Measurements from ENCODE around the gene KRTAP3-2. TPM values are rescaled to one million over a fixed set of nuclear protein-coding genes. Genes with fewer than 3 reads are reported as not detected.

The KRTAP3-2 gene
- total RNA-seq, 2 donors from 2014 or later = not detected

GRCh38 chr17:40958086-40958953, 41.4 kb downstream of the KRTAP3-2 start:
- peak; percentile 74 for DNase-seq
- Histone ChIP-seq H3K4me1 (ENCODE audit: control insufficient read depth, insufficient read depth, low read length) (no peaks in the 10 kb centered on the region), H3K9ac (ENCODE audit: extremely low read depth, low read length, poor library complexity, severe bottlenecking) (no peak overlapping the region), H3K9me3 (ENCODE audit: control insufficient read depth, low read length) (no peaks in the 10 kb centered on the region), H3K27me3 (ENCODE audit: control insufficient read depth, insufficient read depth, low read length, poor library complexity, severe bottlenecking) (peaks cover 29% of the 10 kb centered on the region), H3K4me3 (ENCODE audit: low read length) (no peak overlapping the region), H3K36me3 (ENCODE audit: control insufficient read depth, insufficient read depth, low read length) (no peaks in the 10 kb centered on the region), H3K27ac (ENCODE audit: low read depth, low read length) (no peak overlapping the region)
- peaks cover 14% of the 10 kb centered on the region for H3K27me3 Mint-ChIP-seq (ENCODE audit: insufficient read depth)
- peak overlapping the region; percentile 60 for H3K27ac Mint-ChIP-seq
- no peaks in the 10 kb centered on the region for H3K36me3 Mint-ChIP-seq (ENCODE audit: low read depth)
- 85 to 92% methylated on average over 9 to 11 of the region's 12 CpGs for WGBS, 2 experiments (ENCODE audit: insufficient coverage in 1 of 2, insufficient read length in 1 of 2)
- TF ChIP-seq CTCF (conservative IDR thresholded peaks at IDR 0.05) = no peak
- H3K4me1 Mint-ChIP-seq = peaks cover 25% of the 10 kb centered on the region
- H3K9me3 Mint-ChIP-seq = no peaks in the 10 kb centered on the region
- H3K4me3 Mint-ChIP-seq = no peak overlapping the region

- Histone ChIP-seq H3K4me1 (ENCODE audit: control insufficient read depth, insufficient read depth, low read length) (no peaks in the 10 kb centered on the region), H3K9ac (ENCODE audit: extremely low read depth, low read length, poor library complexity, severe bottlenecking) (no peak overlapping the region), H3K9me3 (ENCODE audit: control insufficient read depth, low read length) (no peaks in the 10 kb centered on the region), H3K4me3 (ENCODE audit: low read length) (no peak overlapping the region), H3K36me3 (ENCODE audit: control insufficient read depth, insufficient read depth, low read length) (no peaks in the 10 kb centered on the region), H3K27me3 (ENCODE audit: control insufficient read depth, insufficient read depth, low read length, poor library complexity, severe bottlenecking) (peaks cover 46% of the 10 kb centered on the region), H3K27ac (ENCODE audit: low read depth, low read length) (no peak overlapping the region)
- Mint-ChIP-seq H3K36me3 (ENCODE audit: low read depth) (no peaks in the 10 kb centered on the region), H3K4me3 (no peak overlapping the region), H3K27me3 (ENCODE audit: insufficient read depth) (peaks cover 31% of the 10 kb centered on the region), H3K9me3 (no peaks in the 10 kb centered on the region), H3K4me1 (peaks cover 25% of the 10 kb centered on the region), H3K27ac (peak overlapping the region; percentile 26)
- WGBS, 2 experiments (ENCODE audit: insufficient coverage in 1 of 2, insufficient read length in 1 of 2) = 91 to 92% methylated on average over 7 to 8 of the region's 8 CpGs
- no peak for DNase-seq
- TF ChIP-seq CTCF (conservative IDR thresholded peaks at IDR 0.05) = no peak
Measured at GRCh38 chr17:40956401-40957254, 43.1 kb downstream of the KRTAP3-2 start.

GRCh38 chr17:40953881-40954280, 45.8 kb downstream of the KRTAP3-2 start:
- Histone ChIP-seq H3K27ac (ENCODE audit: low read depth, low read length) (no peak overlapping the region), H3K27me3 (ENCODE audit: control insufficient read depth, insufficient read depth, low read length, poor library complexity, severe bottlenecking) (peaks cover 71% of the 10 kb centered on the region), H3K9ac (ENCODE audit: extremely low read depth, low read length, poor library complexity, severe bottlenecking) (no peak overlapping the region), H3K4me3 (ENCODE audit: low read length) (no peak overlapping the region), H3K36me3 (ENCODE audit: control insufficient read depth, insufficient read depth, low read length) (no peaks in the 10 kb centered on the region), H3K4me1 (ENCODE audit: control insufficient read depth, insufficient read depth, low read length) (no peaks in the 10 kb centered on the region), H3K9me3 (ENCODE audit: control insufficient read depth, low read length) (no peaks in the 10 kb centered on the region)
- H3K27me3 Mint-ChIP-seq (ENCODE audit: insufficient read depth) = peaks cover 52% of the 10 kb centered on the region
- H3K4me3 Mint-ChIP-seq = no peak overlapping the region
- DNase-seq = no peak
- no peak overlapping the region for H3K27ac Mint-ChIP-seq
- WGBS, 2 experiments (ENCODE audit: insufficient coverage in 1 of 2, insufficient read length in 1 of 2) = 91% methylated on average over 2 of the region's 2 CpGs; no CpG with 5 or more reads in 1 of the 2 experiments
- H3K9me3 Mint-ChIP-seq = no peaks in the 10 kb centered on the region
- no peak for TF ChIP-seq CTCF (conservative IDR thresholded peaks at IDR 0.05)
- H3K36me3 Mint-ChIP-seq (ENCODE audit: low read depth) = no peaks in the 10 kb centered on the region
- peaks cover 22% of the 10 kb centered on the region for H3K4me1 Mint-ChIP-seq

Data from endodermal cell (in vitro differentiated cells).